Thyroid gland (tissue), 4 donors: Measurements from ENCODE around the gene GARNL3.

Experiments used
- CTCF ChIP-seq, 6 experiments: fragments of 200-600 bp in 3 of 6; fragments of 450-650 bp in 3 of 6; sonication (generic) in 3 of 6; IDR thresholded peaks; one replicate each; pipeline ENCODE4 v1.5.1; 2016 to 2019; ENCODE audit warnings: antibody characterized with exemption in 6 of 6, mild to moderate bottlenecking in 2 of 6, inconsistent platforms in 1 of 6, moderate library complexity in 1 of 6
- POLR2A ChIP-seq, 2 donors: fragments of 450-650 bp; IDR thresholded peaks; one replicate each; pipeline ENCODE4 v1.6.1; 2017; ENCODE audit warnings: antibody characterized with exemption in 2 of 2, mild to moderate bottlenecking in 2 of 2, moderate library complexity in 1 of 2

GRCh38 chr9:127215268-127216209 is 49.0 kb upstream of the GARNL3 start:
- no peak for TF ChIP-seq CTCF (IDR thresholded peaks at IDR 0.05)
- TF ChIP-seq POLR2A (IDR thresholded peaks at IDR 0.05), result no peak
